ENCODE data around the gene CACHD1. TPM values are rescaled to one million over a fixed set of nuclear protein-coding genes. Genes with fewer than 3 reads are reported as not detected.

CACHD1 gene
- total RNA-seq, 1 experiment from 2014 or later, result 8.4 TPM

DNA sequence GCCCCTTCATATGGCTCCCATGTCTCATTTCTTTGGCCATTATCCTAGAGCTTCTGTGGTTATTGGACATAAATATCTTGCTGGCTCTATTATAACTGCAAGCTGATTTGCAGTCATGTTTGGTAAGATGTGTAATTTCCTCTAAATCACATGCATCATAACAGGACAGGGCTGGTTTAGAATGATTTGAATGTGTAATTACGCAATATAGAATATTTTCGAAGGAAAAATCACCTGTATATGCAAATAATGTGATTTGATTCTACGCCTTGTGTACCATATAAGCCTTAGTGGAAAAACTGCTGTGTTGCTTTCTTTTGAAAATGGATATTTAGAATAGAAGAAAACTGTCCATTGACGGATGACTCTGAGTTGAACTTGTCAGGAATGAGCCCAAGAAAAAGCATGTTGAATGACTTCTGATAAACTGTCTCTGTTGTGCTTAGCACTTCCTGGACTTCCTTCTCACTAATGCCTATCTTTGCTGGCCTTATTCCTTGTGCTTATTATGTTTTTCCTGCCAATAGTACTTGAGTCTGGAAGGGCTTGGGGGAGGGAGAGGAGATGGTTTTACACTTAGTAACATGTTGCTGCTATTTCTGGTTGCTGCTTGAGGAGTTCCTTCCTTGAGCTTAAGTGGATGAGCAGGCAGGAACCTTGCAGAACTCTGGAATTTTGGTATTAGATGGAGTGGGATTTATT lies 6.5 kb downstream of the CACHD1 start:
- no peaks in the 10 kb centered on the region for H3K27me3 ChIP-seq (ENCODE audit: insufficient read depth, low read length)
- H3K4me2 ChIP-seq (ENCODE audit: low read length), result no peak overlapping the region
- no peak overlapping the region for H2AFZ ChIP-seq (ENCODE audit: low read depth, low read length, poor library complexity, severe bottlenecking)
- no peak overlapping the region for H3K9ac ChIP-seq (ENCODE audit: low read length)
- ChIA-PET RAD21 (ENCODE audit: low non-redundant PET in 1 of 2, low total read pairs in 2 of 2, uncharacterized antibody in 2 of 2, unreplicated experiment in 2 of 2) (no interaction called here), POLR2A (no interaction called here), CTCF (no interaction called here)
- H4K20me1 ChIP-seq (ENCODE audit: insufficient read depth), result no peaks in the 10 kb centered on the region
- no TSS peak for BruUV-seq (replicated peaks)
- no peak overlapping the region for H3K27ac ChIP-seq (ENCODE audit: low read depth, low read length)
- no peak for DNase-seq (ENCODE audit: low read depth, low spot score)
- H3K79me2 ChIP-seq (ENCODE audit: insufficient read depth, low read length), result peaks cover 18% of the 10 kb centered on the region
- H3K4me1 ChIP-seq (ENCODE audit: control insufficient read depth in 1 of 2, insufficient read depth in 2 of 2, low read length in 2 of 2), result peaks cover 8 to 14% of the 10 kb centered on the region in 2 experiments; a peak in 3 of 4 replicates
- intact Hi-C loops (cut with micrococcal nuclease), result loop anchor here (10.0 kb wide), 1 partner anchor 348 kb away; no protein-coding TSS in a partner anchor
- no peaks in the 10 kb centered on the region for H3K36me3 ChIP-seq (ENCODE audit: control insufficient read depth in 1 of 2, insufficient read depth in 2 of 2, low read length in 2 of 2)
- H3K9me2 ChIP-seq (ENCODE audit: insufficient read depth), result no peaks in the 10 kb centered on the region
- TF ChIP-seq CTCF (IDR thresholded peaks at IDR 0.05 in 2 of 3, conservative IDR thresholded peaks at IDR 0.05 in 1 of 3; ENCODE audit: borderline replicate concordance in 1 of 3, insufficient read depth in 1 of 3, low read depth in 2 of 3, low read length in 2 of 3) (no peak), RAD21 (IDR thresholded peaks at IDR 0.05; ENCODE audit: low read depth) (no peak), SP1 (IDR thresholded peaks at IDR 0.05; ENCODE audit: low read depth) (no peak), FOSL1 (IDR thresholded peaks at IDR 0.05; ENCODE audit: low read depth) (no peak), CEBPB (IDR thresholded peaks at IDR 0.05; ENCODE audit: low read depth) (no peak)
- ATAC-seq, result no peak
- H3K4me3 ChIP-seq (replicated peaks in 1 of 2; ENCODE audit: low read depth in 1 of 2, low read length in 2 of 2), result no peak overlapping the region
- H3K9me3 ChIP-seq (ENCODE audit: control insufficient read depth in 1 of 2, insufficient read depth in 1 of 2, low read depth in 1 of 2, low read length in 2 of 2), result no peaks in the 10 kb centered on the region

All from HCT116 (cell line).